SKM-1 treated with dmso at 0.1 percent for 144 hours (cell line): ENCODE measurements around the gene FHIT.
"Not testable (repeated sequence)": the region's sequence is repeated elsewhere in the genome, so short reads cannot be mapped to it uniquely, and the experiment has no call there.

Source experiments
- DNase-seq: peaks from one replicate; lab custom pipeline; 2025; ENCODE audit not compliant: unreplicated experiment; lab: John Stamatoyannopoulos, UW

The FHIT gene

DNA sequence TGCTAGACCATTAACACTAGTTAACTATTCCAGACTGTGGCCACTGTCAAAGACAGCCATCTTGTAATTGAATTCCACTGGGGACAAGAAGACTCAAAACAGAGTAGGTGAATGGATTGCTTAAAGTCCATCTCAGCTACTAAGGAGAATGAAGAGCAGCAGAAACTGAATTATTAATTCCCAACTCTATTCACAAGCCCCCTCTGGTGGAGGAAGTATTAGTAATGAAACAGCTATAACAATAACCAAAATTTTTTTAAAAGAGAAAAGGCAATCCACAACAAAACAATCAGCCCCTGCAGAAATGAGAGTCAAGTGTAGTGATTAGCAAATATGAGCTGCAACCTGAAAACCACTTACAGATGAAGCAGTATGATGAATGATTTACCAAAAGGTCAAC lies 302.8 kb downstream of the FHIT start:
- no peak for DNase-seq

- DNase-seq, result no peak
These were observed 315.5 kb downstream of the FHIT start for GRCh38 chr3:60935709-60936108.

- DNase-seq, result no peak
These were observed 317.4 kb downstream of the FHIT start for GRCh38 chr3:60933824-60934223.

DNA sequence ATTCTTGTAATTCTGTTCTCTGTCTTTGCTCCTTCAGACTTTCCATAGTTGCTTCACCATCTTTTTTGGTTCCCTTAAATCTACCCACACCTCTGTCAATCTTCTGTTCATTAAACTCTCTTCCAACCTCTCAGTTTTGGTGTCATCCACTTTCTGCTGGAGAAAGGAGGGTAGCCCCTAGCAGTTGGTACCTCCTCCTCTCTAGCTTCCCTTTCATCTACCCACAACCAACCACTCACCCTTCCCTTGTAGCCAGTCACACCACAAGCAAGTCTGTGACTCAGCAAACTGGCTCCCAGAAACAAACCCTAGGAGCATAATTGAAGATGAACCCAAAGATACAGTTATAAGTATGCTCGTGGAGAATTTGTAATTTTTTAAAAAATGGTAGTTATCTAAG lies 318.6 kb downstream of the FHIT start:
- DNase-seq, result no peak

- no peak for DNase-seq
These were observed 319.1 kb downstream of the FHIT start for GRCh38 chr3:60932170-60932569.

DNA sequence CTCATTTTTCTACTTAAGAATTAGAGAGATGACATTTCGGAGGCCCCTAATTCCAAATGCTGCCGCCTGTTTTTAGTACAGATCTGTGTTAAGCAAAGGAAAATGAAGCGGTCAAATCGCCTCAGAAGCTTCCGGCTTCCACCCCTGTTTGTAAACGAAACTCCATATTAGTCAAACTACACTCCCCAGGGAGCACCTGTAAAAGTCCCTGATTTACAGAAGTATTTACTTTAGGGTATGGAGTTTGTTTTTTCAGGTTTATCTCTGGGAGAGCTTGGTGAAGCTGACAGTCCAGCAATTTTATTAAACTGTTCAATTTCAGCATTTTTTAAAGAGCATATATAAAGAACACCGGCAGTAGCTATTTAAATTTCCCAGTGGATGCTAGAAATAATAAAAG lies 319.8 kb downstream of the FHIT start:
- DNase-seq, result no peak

- DNase-seq, result no peak
These were observed 330.7 kb downstream of the FHIT start for GRCh38 chr3:60920519-60920918.

DNA sequence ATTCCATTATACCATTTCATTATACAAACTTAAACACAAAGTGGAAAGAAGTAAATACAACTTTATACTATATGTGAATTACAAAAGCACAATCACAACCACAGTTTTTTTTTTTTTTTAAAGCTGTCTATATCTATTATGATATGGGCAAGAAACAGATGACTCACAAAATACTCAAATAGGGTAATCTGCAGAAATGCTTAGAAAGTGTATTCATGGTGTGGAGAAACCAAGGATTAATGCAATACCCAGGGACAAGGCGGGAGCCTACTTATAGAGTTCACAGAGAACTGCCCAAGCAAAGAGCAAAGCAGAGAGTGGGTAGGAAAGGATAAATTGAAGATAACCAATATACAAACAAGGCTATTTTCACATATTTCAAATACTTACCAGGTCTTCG lies 332.0 kb downstream of the FHIT start:
- DNase-seq, result no peak

GRCh38 chr3:60917141-60917540 lies 334.1 kb downstream of the FHIT start:
- no peak for DNase-seq

DNA sequence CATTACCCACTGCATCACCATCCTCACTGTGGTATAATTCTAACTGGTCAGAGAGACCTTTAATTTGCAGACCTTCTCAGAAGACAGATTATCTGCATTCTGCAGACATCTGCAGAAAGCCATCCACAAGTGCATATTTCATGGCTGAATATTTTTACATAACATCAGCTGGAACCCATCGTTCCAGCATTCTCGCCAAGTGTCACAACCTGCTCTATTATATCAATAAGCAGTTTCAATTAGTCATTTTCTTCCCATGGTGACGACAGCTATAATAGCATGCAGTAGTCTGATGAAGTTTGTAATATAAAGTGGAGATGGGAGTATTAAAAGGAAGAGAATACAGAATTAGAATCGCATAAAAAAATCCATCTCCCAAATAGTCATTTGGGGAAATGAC lies 334.7 kb downstream of the FHIT start:
- no peak for DNase-seq

- DNase-seq, result no peak
These were observed 337.8 kb downstream of the FHIT start for GRCh38 chr3:60913474-60913873.

DNA sequence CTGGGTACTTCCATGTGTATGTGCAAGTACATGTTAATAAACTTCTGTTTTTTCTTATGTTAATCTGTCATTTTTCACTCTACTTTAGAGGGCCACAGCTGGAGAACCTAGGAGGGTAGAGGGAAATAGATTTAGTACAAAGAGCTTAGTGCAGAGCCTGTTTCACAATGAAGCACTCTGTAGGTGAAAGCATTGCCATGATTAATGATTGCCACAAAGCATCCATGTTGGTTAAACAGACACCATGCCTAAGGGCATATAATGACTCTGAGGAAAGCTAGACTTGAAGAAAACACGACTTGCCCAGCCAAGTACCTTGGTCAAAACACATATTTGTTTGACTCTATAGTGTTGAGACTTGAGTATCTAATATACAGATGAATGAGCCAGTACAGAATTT lies 338.4 kb downstream of the FHIT start:
- no peak for DNase-seq

- DNase-seq, result no peak
These were observed 339.1 kb downstream of the FHIT start for GRCh38 chr3:60912142-60912541.

DNA sequence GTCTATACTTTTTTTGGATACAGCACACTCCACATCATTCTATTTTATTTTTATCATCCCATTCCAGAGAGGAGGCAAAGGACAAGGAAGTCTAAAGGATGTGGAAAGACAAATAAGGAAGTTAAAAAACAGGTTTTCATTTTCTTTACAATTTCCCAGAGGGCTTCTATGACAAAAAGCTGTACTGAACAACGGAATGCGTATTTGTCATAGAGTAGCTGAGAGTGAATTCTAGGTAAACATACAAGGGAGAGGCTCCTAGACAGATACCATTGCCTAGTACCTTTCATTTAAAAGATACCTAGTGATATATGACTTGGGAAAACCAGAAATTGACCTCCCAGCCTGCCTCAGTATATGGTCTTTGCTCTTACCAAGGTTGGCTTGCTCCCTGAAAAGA lies 341.7 kb downstream of the FHIT start:
- DNase-seq, result no peak

GRCh38 chr3:60906283-60906682 lies 345.0 kb downstream of the FHIT start:
- no peak for DNase-seq

- DNase-seq, result no peak
These were observed 352.9 kb downstream of the FHIT start for GRCh38 chr3:60898321-60898720.

DNA sequence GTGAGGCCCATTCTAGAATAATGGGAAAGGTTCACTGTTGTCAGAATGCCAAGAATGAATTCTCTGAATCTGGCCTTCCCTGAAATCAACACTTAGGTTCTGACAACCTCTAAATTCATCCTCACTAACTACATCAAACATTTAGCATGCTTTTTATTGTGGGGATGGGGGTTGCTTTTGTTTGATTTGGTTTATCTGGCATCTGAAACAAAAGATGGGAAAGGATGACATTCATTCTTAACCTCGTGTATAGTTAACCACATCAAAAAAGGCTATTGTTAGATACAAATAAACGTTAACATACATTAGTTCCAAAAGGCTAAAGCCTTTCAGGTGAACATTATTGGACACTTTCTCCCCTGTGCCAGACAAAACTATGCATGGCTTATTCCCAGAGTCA lies 357.3 kb downstream of the FHIT start:
- no peak for DNase-seq

DNA sequence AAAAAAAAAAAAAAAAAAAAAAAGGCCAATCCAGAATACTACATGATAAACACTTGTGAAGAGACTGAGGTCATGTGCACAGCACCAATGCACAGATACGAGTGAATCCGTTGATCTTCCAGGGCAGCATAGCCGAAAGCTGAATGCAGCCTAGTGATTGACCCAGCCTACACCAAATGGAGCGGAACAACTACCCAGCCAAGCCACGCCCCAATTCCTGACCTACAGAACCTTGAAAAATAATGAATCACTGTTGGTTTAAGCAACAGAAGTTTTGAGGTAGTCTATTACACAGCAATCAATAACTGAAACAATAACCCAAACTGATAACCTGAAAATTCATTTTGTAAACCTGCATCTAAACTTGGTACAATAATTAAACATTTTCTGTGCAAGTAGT lies 361.0 kb downstream of the FHIT start:
- no peak for DNase-seq

- not testable (repeated sequence) for DNase-seq
These were observed 362.3 kb downstream of the FHIT start for GRCh38 chr3:60888952-60889351.

GRCh38 chr3:60887574-60887973 lies 363.7 kb downstream of the FHIT start:
- DNase-seq, result no peak

DNA sequence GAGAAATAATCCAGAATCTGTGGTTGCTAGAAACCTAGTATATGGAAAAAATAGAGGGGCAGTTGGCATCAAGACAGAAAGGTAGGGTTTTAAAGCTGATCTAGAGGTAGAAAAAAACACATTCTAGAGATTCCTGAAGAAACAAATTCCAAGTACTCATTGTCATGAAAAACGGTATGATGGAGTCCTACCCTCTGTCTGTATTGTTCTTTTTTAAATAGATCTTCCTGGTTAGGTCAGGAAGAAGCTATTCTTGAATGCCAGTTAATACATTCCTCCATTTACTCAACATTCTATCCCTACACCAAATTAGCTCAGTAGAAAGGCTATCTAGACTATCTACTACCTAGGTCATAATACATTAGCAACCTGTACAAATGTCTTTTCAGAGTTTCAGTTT lies 364.7 kb downstream of the FHIT start:
- DNase-seq, result no peak

GRCh38 chr3:60884005-60884404 lies 367.2 kb downstream of the FHIT start:
- no peak for DNase-seq

DNA sequence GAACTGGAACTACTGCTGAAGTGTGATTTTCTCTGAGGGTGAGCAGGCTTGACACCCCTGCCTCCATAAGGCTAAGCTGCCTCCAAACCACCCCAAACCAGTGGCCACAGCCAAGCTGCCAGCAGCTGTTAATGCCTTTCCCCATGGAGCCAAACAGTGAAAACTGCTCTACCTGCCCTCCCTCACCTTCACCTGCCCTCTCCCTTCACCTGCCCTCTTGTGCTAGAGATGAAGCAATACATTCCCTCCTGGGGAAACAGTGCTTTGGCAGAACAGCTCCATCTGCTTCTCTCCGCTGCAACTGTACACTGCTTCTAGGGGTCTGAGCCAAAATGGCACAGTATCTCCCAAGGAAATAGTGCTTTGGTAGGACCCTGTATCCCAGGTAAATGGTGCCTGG lies 374.1 kb downstream of the FHIT start:
- no peak for DNase-seq

DNA sequence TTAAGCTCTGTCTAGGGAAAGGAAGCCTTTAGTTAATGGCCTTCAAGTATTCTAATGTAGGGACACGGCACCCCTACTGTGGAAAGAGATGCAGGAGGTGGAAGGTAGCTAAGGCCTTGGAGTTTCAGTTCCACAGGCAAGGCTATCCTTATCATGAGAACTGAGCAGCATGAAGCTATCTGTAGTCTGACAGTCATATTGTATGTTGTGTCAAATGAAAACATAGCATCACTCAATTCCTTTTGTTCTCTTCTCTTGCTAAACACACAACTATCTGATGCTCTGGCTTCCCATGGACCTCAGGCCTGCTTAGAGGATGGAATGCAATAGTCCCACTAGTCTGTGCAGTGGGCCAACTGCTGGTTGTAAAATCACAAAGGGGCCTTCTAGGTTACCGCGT lies 380.9 kb downstream of the FHIT start:
- no peak for DNase-seq
